Natural killer cell (primary cell): ENCODE measurements around the gene NFIA. TPM values are rescaled to one million over a fixed set of nuclear protein-coding genes. Genes with fewer than 3 reads are reported as not detected.
A peak's percentile ranks its signal among the peaks of the same experiment; 100 is the strongest.

Experiments used
- ATAC-seq, 3 donors: fragments of 150-1000 bp in 2 of 3; fragments of 200-7000 bp in 1 of 3; cut with Tn5 transposase; 1 replicate in 1 of 3; 2 replicates in 2 of 3; pipeline ENCODE4 v1.10.0; 2021; ENCODE audit warnings: mild to moderate bottlenecking in 2 of 3, moderate library complexity in 2 of 3
- DNase-seq, 2 donors: peaks; one replicate each; pipeline versions ENCODE4 v3.0.0 to v3.0.0-alpha.2; 2013 to 2021; ENCODE audit warnings: mixed read lengths in 1 of 2
- H3K27ac ChIP-seq: one replicate; pipeline ENCODE4 v1.5.1; 2013; ENCODE audit warnings: mild to moderate bottlenecking, low read length
- H3K27me3 ChIP-seq: one replicate; pipeline ENCODE4 v1.6.1; 2013; ENCODE audit warnings: low read length; ENCODE audit not compliant: control insufficient read depth, insufficient read depth
- H3K36me3 ChIP-seq: one replicate; pipeline ENCODE4 v1.6.1; 2013; ENCODE audit warnings: low read length; ENCODE audit not compliant: control insufficient read depth, insufficient read depth
- H3K4me1 ChIP-seq: one replicate; pipeline ENCODE4 v1.6.1; 2013; ENCODE audit warnings: low read length; ENCODE audit not compliant: control insufficient read depth, insufficient read depth
- H3K4me3 ChIP-seq: one replicate; pipeline ENCODE4 v1.5.1; 2013; ENCODE audit warnings: low read length
- H3K9me3 ChIP-seq: one replicate; pipeline ENCODE4 v1.6.1; 2013; ENCODE audit warnings: low read length; ENCODE audit not compliant: control insufficient read depth, insufficient read depth
- H3K27ac Mint-ChIP-seq, 2 donors: one replicate each; pipeline ENCODE4 v1.8.0; 2022; ENCODE audit warnings: mild to moderate bottlenecking in 2 of 2, mixed read lengths in 2 of 2, moderate library complexity in 1 of 2
- H3K27me3 Mint-ChIP-seq, 2 donors: one replicate each; pipeline ENCODE4 v1.8.0; 2022; ENCODE audit warnings: low read depth in 2 of 2, mixed read lengths in 2 of 2
- H3K36me3 Mint-ChIP-seq: one replicate; pipeline ENCODE4 v1.8.0; 2022; ENCODE audit warnings: mixed read lengths
- H3K4me1 Mint-ChIP-seq, 2 donors: one replicate each; pipeline ENCODE4 v1.8.0; 2022; ENCODE audit warnings: mixed read lengths in 2 of 2
- H3K4me3 Mint-ChIP-seq: one replicate; pipeline ENCODE4 v1.8.0; 2022; ENCODE audit warnings: mild to moderate bottlenecking, moderate library complexity, mixed read lengths
- H3K9me3 Mint-ChIP-seq, 2 donors: one replicate each; pipeline ENCODE4 v1.8.0; 2022; ENCODE audit warnings: mixed read lengths in 2 of 2
- WGBS: methylation state at CpG from one replicate; pipeline ENCODE4 v1.1.7; 2013; ENCODE audit warnings: missing lambda C conversion rate; ENCODE audit not compliant: insufficient coverage; 5-methylcytosine and 5-hydroxymethylcytosine counted together
- intact Hi-C: fragments of 100-400 bp; cut with micrococcal nuclease; formaldehyde crosslinking; loops from one replicate; pipeline ENCODE4 v1.14.2; 2022
- total RNA-seq, 4 donors: library from RNA; stranded (reverse); fragments of 120-200 nt in 1 of 4; gene quantifications; one replicate each; pipeline versions ENCODE4 v1.2.3 to v1.2.4, GENCODE V29; 2013 to 2022
- TF ChIP-seq, protein P1 (sequence below): fragments of 200-600 bp; IDR thresholded peaks from one replicate; pipeline ENCODE4 v1.8.0; 2022; ENCODE audit warnings: antibody characterized with exemption

Gene NFIA
- total RNA-seq, 3 donors from 2014 or later (not counting 1 experiment from before 2014, with no cell fraction given): 3.5 to 6.5 (median 3.6) TPM

DNA sequence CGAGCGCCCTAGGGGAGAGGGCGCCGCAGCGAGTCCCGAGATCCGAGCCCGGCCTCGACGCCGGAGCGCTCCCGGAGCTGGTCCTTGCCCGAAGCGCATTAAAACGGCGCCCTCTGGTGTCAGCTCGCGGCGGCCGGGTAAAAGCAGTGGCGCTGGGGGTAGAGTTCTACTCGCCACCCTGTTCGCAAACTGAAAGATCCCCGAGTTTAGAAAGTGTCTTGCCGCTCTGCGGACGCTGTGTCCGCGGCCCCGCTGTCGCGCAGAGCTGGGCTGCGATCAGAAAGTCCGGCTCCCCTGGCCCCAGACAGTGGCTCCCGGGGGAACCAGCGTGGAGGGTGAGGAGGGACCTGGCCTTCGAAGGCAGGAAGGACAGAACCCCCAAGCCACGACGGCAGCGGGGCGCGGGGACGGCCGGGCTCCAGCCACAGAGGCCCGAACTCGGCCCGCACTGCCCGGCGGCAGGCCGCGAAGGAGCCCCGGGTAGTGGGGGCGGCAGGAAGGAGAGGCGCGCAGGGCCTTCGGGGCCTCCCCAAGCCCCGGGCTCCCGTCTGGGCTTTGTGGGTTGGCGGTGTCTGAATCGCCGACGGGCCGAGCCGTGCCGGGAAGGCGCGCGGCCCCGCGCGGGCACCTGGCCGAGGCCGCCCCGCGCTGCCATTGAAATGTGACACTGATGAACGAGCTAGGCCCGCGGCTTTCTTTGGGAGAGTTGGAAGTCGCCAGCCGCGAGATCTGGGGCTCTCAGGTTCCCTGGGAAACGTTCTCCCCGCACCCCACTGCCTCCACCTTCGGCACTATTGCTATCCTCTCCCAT is 39.1 kb upstream of the NFIA start:
- peaks cover 0 to 6% of the 10 kb centered on the region in 2 donors for H3K4me1 Mint-ChIP-seq
- WGBS: 18% methylated on average over 85 of the region's 85 CpGs
- Histone ChIP-seq H3K27ac (no peak overlapping the region), H3K9me3 (no peaks in the 10 kb centered on the region), H3K4me1 (peaks cover 9% of the 10 kb centered on the region), H3K36me3 (no peaks in the 10 kb centered on the region), H3K27me3 (peaks cover 10% of the 10 kb centered on the region), H3K4me3 (peak overlapping the region; percentile 29)
- no peaks in the 10 kb centered on the region for H3K36me3 Mint-ChIP-seq
- TF ChIP-seq, protein P1, sequence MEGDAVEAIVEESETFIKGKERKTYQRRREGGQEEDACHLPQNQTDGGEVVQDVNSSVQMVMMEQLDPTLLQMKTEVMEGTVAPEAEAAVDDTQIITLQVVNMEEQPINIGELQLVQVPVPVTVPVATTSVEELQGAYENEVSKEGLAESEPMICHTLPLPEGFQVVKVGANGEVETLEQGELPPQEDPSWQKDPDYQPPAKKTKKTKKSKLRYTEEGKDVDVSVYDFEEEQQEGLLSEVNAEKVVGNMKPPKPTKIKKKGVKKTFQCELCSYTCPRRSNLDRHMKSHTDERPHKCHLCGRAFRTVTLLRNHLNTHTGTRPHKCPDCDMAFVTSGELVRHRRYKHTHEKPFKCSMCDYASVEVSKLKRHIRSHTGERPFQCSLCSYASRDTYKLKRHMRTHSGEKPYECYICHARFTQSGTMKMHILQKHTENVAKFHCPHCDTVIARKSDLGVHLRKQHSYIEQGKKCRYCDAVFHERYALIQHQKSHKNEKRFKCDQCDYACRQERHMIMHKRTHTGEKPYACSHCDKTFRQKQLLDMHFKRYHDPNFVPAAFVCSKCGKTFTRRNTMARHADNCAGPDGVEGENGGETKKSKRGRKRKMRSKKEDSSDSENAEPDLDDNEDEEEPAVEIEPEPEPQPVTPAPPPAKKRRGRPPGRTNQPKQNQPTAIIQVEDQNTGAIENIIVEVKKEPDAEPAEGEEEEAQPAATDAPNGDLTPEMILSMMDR: peak; percentile 82
- no peak overlapping the region for H3K27ac Mint-ChIP-seq
- H3K9me3 Mint-ChIP-seq: no peaks in the 10 kb centered on the region
- intact Hi-C loops: loop anchor here (5.0 kb wide), 1 partner anchor 1066 kb away; no protein-coding TSS in a partner anchor
- peak overlapping the region; percentile 69 for H3K4me3 Mint-ChIP-seq
- peaks cover 39 to 51% of the 10 kb centered on the region in 2 donors for H3K27me3 Mint-ChIP-seq
- peak; percentile 77 to 87 for DNase-seq
- ATAC-seq: peak; percentile 93 to 97 (median 96)

DNA sequence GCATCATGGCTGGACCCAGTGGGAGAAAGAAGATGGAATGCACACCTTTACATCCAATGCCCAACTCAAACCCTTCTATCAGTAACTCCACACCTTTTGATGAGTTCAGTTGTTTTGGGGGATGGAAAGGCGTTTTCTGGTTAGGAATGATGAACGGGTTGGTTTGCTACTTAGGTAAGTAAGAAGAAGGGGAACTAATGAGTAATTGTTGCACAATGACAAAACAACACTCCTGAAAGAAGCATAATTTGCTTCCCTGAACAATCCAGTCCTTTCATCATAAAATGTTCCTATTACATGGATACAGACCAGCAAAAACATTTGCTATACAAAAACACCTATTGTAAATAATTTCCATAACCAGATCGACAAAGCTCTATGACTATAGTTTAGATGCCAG is 35.9 kb upstream of the NFIA start:
- H3K27ac ChIP-seq: no peak overlapping the region
- H3K36me3 Mint-ChIP-seq: no peaks in the 10 kb centered on the region
- no CpG with 5 or more reads among the region's 3 CpGs for WGBS

DNA sequence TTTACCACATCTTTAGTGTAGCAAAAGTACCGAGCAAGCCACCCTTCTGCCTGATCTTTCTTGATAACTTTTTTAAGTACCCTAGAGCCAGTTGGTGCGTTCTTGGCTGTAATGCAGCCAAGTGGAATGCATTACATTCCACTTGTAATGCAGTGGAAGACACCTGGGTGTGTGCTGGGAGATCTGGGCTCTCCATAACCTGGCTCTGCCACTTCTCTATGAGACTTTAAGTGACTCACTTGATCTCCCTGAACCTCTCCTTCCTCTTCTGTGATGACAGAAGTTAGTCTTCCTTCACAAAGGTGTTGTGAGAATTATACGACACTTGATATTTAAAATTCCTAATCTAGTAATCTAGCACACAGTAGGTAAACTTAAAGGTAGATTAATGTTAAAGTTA is 35.3 kb upstream of the NFIA start:
- H3K9me3 ChIP-seq: no peaks in the 10 kb centered on the region
- peaks cover 39 to 40% of the 10 kb centered on the region in 2 donors for H3K27me3 Mint-ChIP-seq
- peaks cover 1 to 11% of the 10 kb centered on the region in 2 donors for H3K4me1 Mint-ChIP-seq
- intact Hi-C loops: no loop called here
- no peak overlapping the region for H3K27ac Mint-ChIP-seq
- peaks cover 17% of the 10 kb centered on the region for H3K27me3 ChIP-seq
- H3K27ac ChIP-seq: no peak overlapping the region
- 100% methylated on average over 2 of the region's 3 CpGs for WGBS
- no peaks in the 10 kb centered on the region for H3K36me3 Mint-ChIP-seq
- ATAC-seq (no peak), DNase-seq (no peak)
- no peaks in the 10 kb centered on the region for H3K36me3 ChIP-seq
- H3K9me3 Mint-ChIP-seq: no peaks in the 10 kb centered on the region
- TF ChIP-seq, protein P1: no peak
- peaks cover 22% of the 10 kb centered on the region for H3K4me1 ChIP-seq
- H3K4me3 Mint-ChIP-seq: no peak overlapping the region
- no peak overlapping the region for H3K4me3 ChIP-seq

More for the DNA sequence above, 35.9 kb upstream of the NFIA start:
- Mint-ChIP-seq H3K9me3 (no peaks in the 10 kb centered on the region), H3K4me1 (peaks cover 0 to 11% of the 10 kb centered on the region in 2 donors), H3K27ac (no peak overlapping the region), H3K27me3 (peaks cover 34 to 36% of the 10 kb centered on the region in 2 donors), H3K4me3 (no peak overlapping the region)
- DNase-seq (no peak), ATAC-seq (no peak)
- TF ChIP-seq, protein P1: no peak
- peaks cover 19% of the 10 kb centered on the region for H3K4me1 ChIP-seq
- peaks cover 13% of the 10 kb centered on the region for H3K27me3 ChIP-seq
- intact Hi-C loops: no loop called here
- no peaks in the 10 kb centered on the region for H3K9me3 ChIP-seq
- no peaks in the 10 kb centered on the region for H3K36me3 ChIP-seq
- H3K4me3 ChIP-seq: no peak overlapping the region
